WERI-Rb-1 (cell line): Measurements from ENCODE around the gene INPP4A.

Source experiments
- DNase-seq: peaks from one replicate; pipeline ENCODE4 v3.0.0-alpha.2; 2020
- H3K27ac ChIP-seq: fragments of 250-450 bp; sonication (Bioruptor Pico); 2 replicates; pipeline ENCODE4 v1.5.1; 2020; ENCODE audit warnings: mild to moderate bottlenecking, moderate library complexity
- H3K27me3 ChIP-seq: fragments of 250-450 bp; sonication (Bioruptor Pico); 2 replicates; pipeline ENCODE4 v1.5.1; 2021; ENCODE audit warnings: mild to moderate bottlenecking, low read depth, moderate library complexity; ENCODE audit not compliant: insufficient read depth, severe bottlenecking
- H3K36me3 ChIP-seq: fragments of 250-450 bp; sonication (Bioruptor Pico); 2 replicates; pipeline ENCODE4 v1.5.1; 2020; ENCODE audit warnings: mild to moderate bottlenecking, moderate library complexity
- H3K4me3 ChIP-seq: 2 replicates; pipeline ENCODE4 v1.5.1; 2011; ENCODE audit warnings: low read depth, mild to moderate bottlenecking, control low read depth, low read length
- H3K9me3 ChIP-seq: fragments of 250-450 bp; sonication (Bioruptor Pico); 2 replicates; pipeline ENCODE4 v1.5.1; 2021; ENCODE audit warnings: mild to moderate bottlenecking, moderate library complexity; ENCODE audit not compliant: severe bottlenecking
- TF ChIP-seq, protein P1 (sequence below): IDR thresholded peaks from 2 replicates; pipeline ENCODE4 v1.5.1; 2011; ENCODE audit warnings: low read depth, mild to moderate bottlenecking, control low read depth, inconsistent platforms, low read length

The INPP4A gene

DNA sequence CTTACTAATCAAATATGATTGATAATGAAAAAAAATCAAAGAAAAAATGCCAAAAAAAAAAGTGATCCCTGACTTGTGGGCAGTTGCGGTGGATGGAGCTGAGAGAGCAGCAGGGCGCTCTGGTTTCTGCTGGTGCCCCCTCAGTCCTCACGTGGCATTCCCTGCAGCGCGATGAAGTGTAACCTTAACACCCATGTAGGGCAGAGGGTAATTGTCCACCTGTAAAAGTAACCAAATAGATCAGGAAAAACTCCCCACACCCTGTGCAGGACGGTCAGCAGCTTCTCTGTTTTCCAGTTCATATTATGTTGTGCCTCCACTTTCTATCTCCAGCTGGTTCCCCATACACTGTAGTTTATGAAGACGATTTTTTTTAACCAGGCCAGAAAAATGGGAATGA, 138.6 kb downstream of the INPP4A start:
- no peaks in the 10 kb centered on the region; the same call in 1 of the 2 replicates for H3K36me3 ChIP-seq
- H3K27me3 ChIP-seq = no peaks in the 10 kb centered on the region
- TF ChIP-seq, protein P1, sequence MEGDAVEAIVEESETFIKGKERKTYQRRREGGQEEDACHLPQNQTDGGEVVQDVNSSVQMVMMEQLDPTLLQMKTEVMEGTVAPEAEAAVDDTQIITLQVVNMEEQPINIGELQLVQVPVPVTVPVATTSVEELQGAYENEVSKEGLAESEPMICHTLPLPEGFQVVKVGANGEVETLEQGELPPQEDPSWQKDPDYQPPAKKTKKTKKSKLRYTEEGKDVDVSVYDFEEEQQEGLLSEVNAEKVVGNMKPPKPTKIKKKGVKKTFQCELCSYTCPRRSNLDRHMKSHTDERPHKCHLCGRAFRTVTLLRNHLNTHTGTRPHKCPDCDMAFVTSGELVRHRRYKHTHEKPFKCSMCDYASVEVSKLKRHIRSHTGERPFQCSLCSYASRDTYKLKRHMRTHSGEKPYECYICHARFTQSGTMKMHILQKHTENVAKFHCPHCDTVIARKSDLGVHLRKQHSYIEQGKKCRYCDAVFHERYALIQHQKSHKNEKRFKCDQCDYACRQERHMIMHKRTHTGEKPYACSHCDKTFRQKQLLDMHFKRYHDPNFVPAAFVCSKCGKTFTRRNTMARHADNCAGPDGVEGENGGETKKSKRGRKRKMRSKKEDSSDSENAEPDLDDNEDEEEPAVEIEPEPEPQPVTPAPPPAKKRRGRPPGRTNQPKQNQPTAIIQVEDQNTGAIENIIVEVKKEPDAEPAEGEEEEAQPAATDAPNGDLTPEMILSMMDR = no peak
- H3K27ac ChIP-seq = no peak overlapping the region
- H3K4me3 ChIP-seq = no peak overlapping the region
- H3K9me3 ChIP-seq = no peaks in the 10 kb centered on the region
- DNase-seq = no peak

DNA sequence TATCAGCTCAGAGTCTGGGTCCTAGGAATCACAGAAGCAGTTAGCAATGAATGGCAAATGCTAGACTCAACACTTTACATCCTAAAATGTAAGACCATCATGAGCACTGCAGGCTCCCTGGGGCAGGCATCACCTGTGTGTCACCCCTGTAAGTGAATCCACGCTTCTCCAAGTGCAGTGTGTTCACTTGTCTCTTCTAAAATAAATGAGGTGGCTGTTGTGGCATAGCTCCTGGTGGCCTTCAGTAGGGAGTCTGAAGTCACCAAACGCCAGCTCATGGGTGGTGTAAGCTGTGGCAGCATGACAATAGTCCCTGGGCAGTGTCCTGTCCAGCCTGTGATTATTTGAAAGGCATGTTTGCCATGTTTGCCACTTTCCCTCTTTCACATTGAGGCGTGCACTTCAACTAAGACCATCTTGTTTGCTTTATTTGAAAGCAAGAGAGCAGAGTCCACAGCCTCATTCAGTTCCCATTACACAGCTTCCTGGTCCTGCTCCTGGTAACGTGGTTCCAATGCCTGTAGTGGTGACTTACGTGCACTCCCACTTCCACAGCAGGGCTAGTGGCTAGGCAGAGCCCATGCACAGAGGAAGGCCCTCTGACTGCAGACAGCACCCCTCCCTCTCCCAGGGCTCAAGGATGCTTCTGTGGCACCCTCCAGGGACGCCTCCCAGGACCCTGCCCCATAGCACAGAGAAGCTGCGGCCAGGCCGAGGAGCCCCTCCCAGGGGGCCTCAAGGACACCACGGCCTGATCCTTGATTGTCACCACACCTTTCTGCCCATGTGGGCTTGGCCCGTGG, 139.4 kb downstream of the INPP4A start:
- DNase-seq = no peak
- H3K27me3 ChIP-seq = no peaks in the 10 kb centered on the region
- no peak overlapping the region for H3K4me3 ChIP-seq
- no peaks in the 10 kb centered on the region for H3K9me3 ChIP-seq
- no peak overlapping the region for H3K27ac ChIP-seq
- TF ChIP-seq, protein P1 = no peak
- H3K36me3 ChIP-seq = no peaks in the 10 kb centered on the region; the same call in 1 of the 2 replicates

DNA sequence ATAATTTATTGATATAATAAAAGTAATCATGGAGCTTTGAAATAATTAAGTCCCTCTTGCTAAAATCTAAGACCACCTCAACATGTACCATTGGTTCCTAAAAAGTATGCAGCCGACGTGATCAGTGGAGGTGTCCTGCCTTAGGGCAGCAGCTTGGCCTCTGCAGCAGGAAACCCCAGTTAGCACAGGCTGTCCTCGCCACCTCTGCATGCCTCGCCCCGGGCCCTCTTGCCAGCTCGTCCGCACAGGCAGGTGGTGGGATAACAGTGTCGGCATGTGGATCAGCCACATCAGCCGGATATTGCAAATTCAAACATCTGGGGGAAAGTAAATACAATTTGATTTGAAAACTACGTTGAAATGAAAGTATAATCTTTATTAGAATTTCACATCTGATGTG, 140.7 kb downstream of the INPP4A start:
- DNase-seq = no peak
- Histone ChIP-seq H3K9me3 (no peaks in the 10 kb centered on the region), H3K4me3 (no peak overlapping the region), H3K27me3 (no peaks in the 10 kb centered on the region), H3K27ac (no peak overlapping the region), H3K36me3 (no peaks in the 10 kb centered on the region; the same call in 1 of the 2 replicates)
- TF ChIP-seq, protein P1 = no peak

DNA sequence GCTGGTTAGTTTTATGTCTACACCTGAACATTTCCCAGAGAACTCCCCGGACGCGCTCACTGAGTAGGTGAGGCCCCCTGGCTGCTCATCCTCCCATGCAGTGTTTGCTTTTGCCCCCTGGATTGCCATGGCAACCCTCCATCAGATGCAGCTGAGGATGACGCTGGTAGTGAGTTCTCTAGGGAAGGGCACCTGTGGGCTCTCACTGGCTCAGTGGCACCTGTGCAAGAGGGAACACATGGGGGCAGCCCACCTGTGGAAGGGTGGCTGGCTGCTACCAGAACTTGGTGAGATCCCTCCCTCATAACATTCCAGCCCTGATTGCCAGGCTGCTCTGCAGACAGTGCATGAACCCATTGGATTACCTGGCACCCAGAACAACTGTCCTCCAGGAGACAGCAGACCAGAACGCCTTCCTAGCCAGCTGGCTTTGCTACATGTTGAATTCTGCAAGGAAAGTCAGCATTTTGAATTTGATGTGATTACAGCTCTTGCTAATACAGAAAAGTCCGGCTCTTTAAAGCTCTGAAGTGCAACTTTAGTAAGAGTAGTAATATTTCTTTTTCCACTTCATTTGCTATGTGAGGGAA, 142.0 kb downstream of the INPP4A start:
- Histone ChIP-seq H3K4me3 (no peak overlapping the region), H3K36me3 (no peaks in the 10 kb centered on the region; the same call in 1 of the 2 replicates), H3K9me3 (no peaks in the 10 kb centered on the region), H3K27me3 (no peaks in the 10 kb centered on the region), H3K27ac (no peak overlapping the region)
- TF ChIP-seq, protein P1 = no peak
- no peak for DNase-seq

DNA sequence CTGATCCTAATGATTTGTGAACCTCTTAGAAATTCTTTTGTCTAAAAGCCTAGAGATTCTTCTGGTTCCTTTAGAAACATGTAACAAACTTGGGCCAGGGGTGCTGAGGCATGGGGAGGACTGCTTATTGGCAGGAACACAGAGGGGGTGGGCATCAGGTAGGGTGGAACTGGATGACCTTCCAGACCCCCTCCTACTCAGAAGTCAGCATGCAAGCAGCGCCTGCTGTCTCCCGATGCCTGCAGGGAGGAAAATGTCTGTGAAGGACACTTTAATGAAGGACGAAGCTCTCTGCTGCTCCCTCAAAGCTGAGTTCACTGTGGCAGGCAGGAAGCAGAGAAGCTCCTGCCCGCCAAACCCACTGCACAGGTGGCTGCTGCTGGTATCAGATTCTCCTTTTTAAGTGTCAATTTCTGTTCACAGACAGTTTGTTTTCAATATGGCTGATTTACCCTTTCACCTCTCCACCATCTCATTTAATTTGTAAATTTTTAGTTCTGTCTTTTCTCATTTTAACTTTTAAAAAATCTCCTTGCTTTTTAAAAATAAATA, 144.3 kb downstream of the INPP4A start:
- Histone ChIP-seq H3K27ac (no peak overlapping the region), H3K27me3 (no peaks in the 10 kb centered on the region), H3K9me3 (no peaks in the 10 kb centered on the region), H3K36me3 (no peaks in the 10 kb centered on the region; the same call in 1 of the 2 replicates), H3K4me3 (no peak overlapping the region)
- TF ChIP-seq, protein P1 = no peak
- no peak for DNase-seq
